Astrocyte (in vitro differentiated cells and primary cell): ENCODE results near the gene FBXW8. TPM values are rescaled to one million over a fixed set of nuclear protein-coding genes. Genes with fewer than 3 reads are reported as not detected.

Source experiments
- DNase-seq: peaks from one replicate; pipeline ENCODE4 v3.0.0-alpha.2; 2010; ENCODE audit warnings: low read depth
- FAIRE-seq: peaks from 2 replicates; lab custom pipeline; 2011; peaks lifted over from hg19 to GRCh38; lab: Jason Lieb, UNC
- H2AFZ ChIP-seq: 2 replicates; pipeline ENCODE4 v1.6.0; 2012; ENCODE audit warnings: low read depth, low read length, inconsistent platforms
- H3K27ac ChIP-seq: 2 replicates; pipeline ENCODE4 v1.5.1; 2011; ENCODE audit warnings: low read depth, low read length, inconsistent platforms
- H3K27me3 ChIP-seq: 2 replicates; pipeline ENCODE4 v1.6.0; 2011; ENCODE audit warnings: low read length, inconsistent platforms; ENCODE audit not compliant: insufficient read depth
- H3K36me3 ChIP-seq: 2 replicates; pipeline ENCODE4 v1.5.1; 2011; ENCODE audit warnings: low read length, inconsistent platforms; ENCODE audit not compliant: insufficient read depth
- H3K4me1 ChIP-seq: 2 replicates; pipeline ENCODE4 v1.5.1; 2011; ENCODE audit warnings: low read length, inconsistent platforms; ENCODE audit not compliant: insufficient read depth
- H3K4me2 ChIP-seq: 2 replicates; pipeline ENCODE4 v1.6.0; 2012; ENCODE audit warnings: low read length, inconsistent platforms
- H3K4me3 ChIP-seq: 2 replicates; pipeline ENCODE4 v1.5.1; 2011; ENCODE audit warnings: low read depth, mild to moderate bottlenecking, low read length, inconsistent platforms; ENCODE audit not compliant: insufficient read depth
- H3K79me2 ChIP-seq: 2 replicates; pipeline ENCODE4 v1.6.0; 2012; ENCODE audit warnings: mild to moderate bottlenecking, low read length, inconsistent platforms; ENCODE audit not compliant: insufficient read depth
- H3K9ac ChIP-seq: 2 replicates; pipeline ENCODE4 v1.6.0; 2012; ENCODE audit warnings: mild to moderate bottlenecking, low read length, inconsistent platforms
- H3K9me3 ChIP-seq: 2 replicates; pipeline ENCODE4 v1.5.1; 2012; ENCODE audit warnings: low read depth, mild to moderate bottlenecking, low read length, inconsistent platforms; ENCODE audit not compliant: insufficient read depth
- H4K20me1 ChIP-seq: 2 replicates; pipeline ENCODE4 v1.6.0; 2012; ENCODE audit warnings: low read length, inconsistent platforms; ENCODE audit not compliant: insufficient read depth
- H3K27ac Mint-ChIP-seq: one replicate; pipeline ENCODE4 v1.8.0; 2021; ENCODE audit warnings: mild to moderate bottlenecking, mixed read lengths; ENCODE audit not compliant: unreplicated experiment
- H3K27me3 Mint-ChIP-seq: one replicate; pipeline ENCODE4 v1.8.0; 2021; ENCODE audit warnings: low read depth, mixed read lengths; ENCODE audit not compliant: unreplicated experiment
- H3K36me3 Mint-ChIP-seq: one replicate; pipeline ENCODE4 v1.8.0; 2021; ENCODE audit warnings: low read depth, mixed read lengths; ENCODE audit not compliant: unreplicated experiment
- H3K4me1 Mint-ChIP-seq: one replicate; pipeline ENCODE4 v1.8.0; 2021; ENCODE audit warnings: low read depth, mixed read lengths; ENCODE audit not compliant: unreplicated experiment
- H3K4me3 Mint-ChIP-seq: one replicate; pipeline ENCODE4 v1.8.0; 2021; ENCODE audit warnings: mild to moderate bottlenecking, moderate library complexity, mixed read lengths; ENCODE audit not compliant: unreplicated experiment
- H3K9me3 Mint-ChIP-seq: one replicate; pipeline ENCODE4 v1.8.0; 2021; ENCODE audit warnings: mild to moderate bottlenecking, mixed read lengths; ENCODE audit not compliant: unreplicated experiment
- EZH2 ChIP-seq: IDR thresholded peaks from 2 replicates; pipeline ENCODE4 v1.6.1; 2012; ENCODE audit warnings: mild to moderate bottlenecking, low read length, inconsistent platforms; ENCODE audit not compliant: insufficient read depth
- total RNA-seq: library from RNA; stranded (reverse); gene quantifications from 2 replicates; pipeline ENCODE4 v1.2.1, GENCODE V29; 2021
- TF ChIP-seq, protein P1 (sequence below): IDR thresholded peaks from 2 replicates; pipeline ENCODE4 v1.5.1; 2011; ENCODE audit warnings: low read depth, mild to moderate bottlenecking, inconsistent platforms, low read length, moderate library complexity; ENCODE audit not compliant: insufficient read depth

Gene FBXW8
- total RNA-seq, 1 donor from 2014 or later: 26.4 TPM

DNA sequence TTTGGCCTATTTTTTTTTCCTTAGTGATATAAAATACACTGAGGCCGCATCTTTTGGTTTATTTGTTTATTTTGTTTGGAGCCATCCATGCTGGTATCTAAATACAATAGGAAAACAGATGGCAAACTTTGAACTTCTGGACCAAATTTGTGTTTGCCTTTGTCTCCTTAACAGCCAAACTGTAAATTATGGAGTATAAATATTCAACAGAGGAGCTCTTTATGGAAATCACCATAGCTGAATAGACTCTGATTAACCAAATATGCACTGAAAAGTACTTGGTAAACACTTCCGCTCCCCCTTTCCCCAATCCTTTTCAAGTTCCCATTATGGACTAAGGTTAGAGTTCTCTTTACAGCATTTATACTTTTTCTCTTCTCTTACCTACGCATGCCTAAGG, 107.9 kb downstream of the FBXW8 start:
- no peaks in the 10 kb centered on the region for H3K27me3 ChIP-seq
- TF ChIP-seq EZH2: no peak
- TF ChIP-seq, protein P1, sequence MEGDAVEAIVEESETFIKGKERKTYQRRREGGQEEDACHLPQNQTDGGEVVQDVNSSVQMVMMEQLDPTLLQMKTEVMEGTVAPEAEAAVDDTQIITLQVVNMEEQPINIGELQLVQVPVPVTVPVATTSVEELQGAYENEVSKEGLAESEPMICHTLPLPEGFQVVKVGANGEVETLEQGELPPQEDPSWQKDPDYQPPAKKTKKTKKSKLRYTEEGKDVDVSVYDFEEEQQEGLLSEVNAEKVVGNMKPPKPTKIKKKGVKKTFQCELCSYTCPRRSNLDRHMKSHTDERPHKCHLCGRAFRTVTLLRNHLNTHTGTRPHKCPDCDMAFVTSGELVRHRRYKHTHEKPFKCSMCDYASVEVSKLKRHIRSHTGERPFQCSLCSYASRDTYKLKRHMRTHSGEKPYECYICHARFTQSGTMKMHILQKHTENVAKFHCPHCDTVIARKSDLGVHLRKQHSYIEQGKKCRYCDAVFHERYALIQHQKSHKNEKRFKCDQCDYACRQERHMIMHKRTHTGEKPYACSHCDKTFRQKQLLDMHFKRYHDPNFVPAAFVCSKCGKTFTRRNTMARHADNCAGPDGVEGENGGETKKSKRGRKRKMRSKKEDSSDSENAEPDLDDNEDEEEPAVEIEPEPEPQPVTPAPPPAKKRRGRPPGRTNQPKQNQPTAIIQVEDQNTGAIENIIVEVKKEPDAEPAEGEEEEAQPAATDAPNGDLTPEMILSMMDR: no peak
- no peaks in the 10 kb centered on the region for H3K9me3 ChIP-seq
- H3K79me2 ChIP-seq: no peaks in the 10 kb centered on the region
- no peak for FAIRE-seq
- H3K27ac Mint-ChIP-seq: no peak overlapping the region
- peaks cover 13% of the 10 kb centered on the region for H3K4me1 Mint-ChIP-seq
- no peak overlapping the region for H3K9ac ChIP-seq
- no peaks in the 10 kb centered on the region for H3K27me3 Mint-ChIP-seq
- H3K27ac ChIP-seq: no peak overlapping the region
- H3K4me2 ChIP-seq: no peak overlapping the region
- peaks cover 20% of the 10 kb centered on the region for H3K36me3 ChIP-seq
- no peaks in the 10 kb centered on the region for H3K9me3 Mint-ChIP-seq
- peaks cover 21% of the 10 kb centered on the region for H3K36me3 Mint-ChIP-seq
- peaks cover 36% of the 10 kb centered on the region for H4K20me1 ChIP-seq
- DNase-seq: no peak
- no peak overlapping the region for H3K4me3 ChIP-seq
- no peak overlapping the region for H3K4me3 Mint-ChIP-seq
- no peaks in the 10 kb centered on the region for H3K4me1 ChIP-seq
- no peak overlapping the region for H2AFZ ChIP-seq

DNA sequence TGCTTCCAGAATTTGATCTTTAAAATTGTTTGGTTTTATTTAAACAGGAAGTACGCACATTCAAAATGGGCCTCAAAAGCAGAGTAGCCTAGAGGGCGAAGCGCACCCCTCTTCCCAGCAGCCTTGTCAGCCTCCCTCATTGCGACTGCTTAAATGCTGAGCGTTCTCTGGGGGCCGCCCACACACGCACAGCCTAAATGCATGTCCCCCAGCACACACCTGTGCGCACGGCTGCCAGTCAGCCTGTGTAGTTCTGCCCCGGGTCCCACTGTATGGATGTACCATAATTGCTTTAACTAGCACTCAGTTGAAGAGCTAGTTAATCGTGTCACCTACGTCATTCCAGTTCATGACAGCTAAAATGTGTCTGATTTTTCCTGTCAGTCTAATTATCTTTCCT, 109.1 kb downstream of the FBXW8 start:
- H3K27ac Mint-ChIP-seq: no peak overlapping the region
- no peak overlapping the region for H3K27ac ChIP-seq
- FAIRE-seq (no peak), DNase-seq (no peak)
- no peak overlapping the region for H3K4me3 ChIP-seq
- H3K9me3 ChIP-seq: no peaks in the 10 kb centered on the region
- peaks cover 16% of the 10 kb centered on the region for H3K36me3 Mint-ChIP-seq
- peaks cover 25% of the 10 kb centered on the region for H3K36me3 ChIP-seq
- no peak overlapping the region for H2AFZ ChIP-seq
- no peaks in the 10 kb centered on the region for H3K79me2 ChIP-seq
- no peaks in the 10 kb centered on the region for H3K9me3 Mint-ChIP-seq
- no peaks in the 10 kb centered on the region for H3K27me3 ChIP-seq
- H3K4me3 Mint-ChIP-seq: no peak overlapping the region
- peaks cover 31% of the 10 kb centered on the region for H4K20me1 ChIP-seq
- H3K4me1 ChIP-seq: no peaks in the 10 kb centered on the region
- no peak overlapping the region for H3K9ac ChIP-seq
- H3K4me1 Mint-ChIP-seq: peaks cover 8% of the 10 kb centered on the region
- no peak for TF ChIP-seq EZH2
- TF ChIP-seq, protein P1: no peak
- H3K27me3 Mint-ChIP-seq: no peaks in the 10 kb centered on the region
- no peak overlapping the region for H3K4me2 ChIP-seq

DNA sequence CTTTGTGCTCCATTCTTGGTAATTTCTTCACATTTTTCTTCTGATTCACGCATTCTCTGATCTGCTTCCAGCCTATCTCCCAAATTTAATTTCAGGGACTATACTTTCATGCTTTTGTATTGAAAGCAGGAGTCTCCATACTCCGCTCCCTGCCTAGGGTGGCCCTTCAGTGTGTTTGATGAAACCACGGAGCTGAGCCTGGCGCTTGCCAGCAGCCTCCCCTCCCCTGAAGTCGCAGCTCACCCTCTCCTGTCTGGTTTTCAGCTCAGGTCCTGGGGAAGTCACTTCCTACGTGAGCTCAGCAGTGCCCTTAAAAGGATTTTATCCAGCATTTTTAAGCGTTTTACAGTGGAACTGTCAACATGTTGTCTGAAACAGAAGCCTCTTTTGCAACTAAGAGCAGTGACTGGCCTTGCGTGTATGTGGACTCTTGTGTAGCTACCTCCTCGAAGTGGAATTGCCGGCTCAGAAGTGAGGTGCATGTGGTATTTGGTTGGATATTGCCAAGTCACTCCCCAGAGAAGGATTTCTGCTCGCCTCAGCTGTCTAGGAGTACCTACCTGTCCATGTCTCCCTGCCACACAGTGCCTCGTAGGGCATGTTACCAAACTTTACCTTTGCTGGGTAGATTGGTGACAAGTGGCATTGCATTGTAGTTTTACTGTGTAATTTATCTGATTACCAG, 109.9 kb downstream of the FBXW8 start:
- Histone ChIP-seq H3K27me3 (no peaks in the 10 kb centered on the region), H3K9me3 (no peaks in the 10 kb centered on the region), H3K36me3 (peaks cover 21% of the 10 kb centered on the region), H3K79me2 (no peaks in the 10 kb centered on the region), H4K20me1 (peaks cover 28% of the 10 kb centered on the region), H3K4me2 (no peak overlapping the region), H2AFZ (no peak overlapping the region), H3K4me3 (no peak overlapping the region), H3K4me1 (no peaks in the 10 kb centered on the region), H3K27ac (no peak overlapping the region), H3K9ac (no peak overlapping the region)
- FAIRE-seq: no peak
- H3K9me3 Mint-ChIP-seq: no peaks in the 10 kb centered on the region
- H3K36me3 Mint-ChIP-seq: peaks cover 17% of the 10 kb centered on the region
- no peak for DNase-seq
- no peaks in the 10 kb centered on the region for H3K27me3 Mint-ChIP-seq
- H3K4me3 Mint-ChIP-seq: no peak overlapping the region
- H3K27ac Mint-ChIP-seq: no peak overlapping the region
- peaks cover 10% of the 10 kb centered on the region for H3K4me1 Mint-ChIP-seq
- no peak for TF ChIP-seq EZH2
- TF ChIP-seq, protein P1: no peak
